SK-N-SH (cell line): ENCODE results near the gene HOMER2. TPM values are rescaled to one million over a fixed set of nuclear protein-coding genes. Genes with fewer than 3 reads are reported as not detected.

Experiments used
- CTCF ChIA-PET: fragments of 300-600, 350-600 bp; formaldehyde crosslinking; extraction: SDS; loops from one replicate; lab custom pipeline; 2021; lab: Yijun Ruan, JAX
- POLR2A ChIA-PET: fragments of 350-600 bp; sonication (Branson Sonifier 250); formaldehyde crosslinking; extraction: SDS; loops from one replicate; lab custom pipeline; 2020; ENCODE audit warnings: antibody characterized with exemption, inconsistent platforms; lab: Yijun Ruan, JAX
- DNase-seq: peaks from one replicate; pipeline ENCODE4 v3.0.0; 2012
- H2AFZ ChIP-seq: fragments of 200-600 bp; sonication (generic); 2 replicates; pipeline ENCODE4 v1.8.1; 2016; ENCODE audit warnings: antibody characterized with exemption, mild to moderate bottlenecking, low read depth
- H3F3A ChIP-seq: fragments of 200-600 bp; sonication (generic); replicated peaks from 2 replicates; pipeline ENCODE3; 2016; ENCODE audit warnings: antibody characterized with exemption, mild to moderate bottlenecking; ENCODE audit not compliant: insufficient read depth
- H3K27ac ChIP-seq, 2 experiments: fragments of 200-500 bp in 1 of 2; fragments of 200-600 bp in 1 of 2; sonication (Bioruptor generic) in 1 of 2; sonication (generic), shearing (Covaris generic) in 1 of 2; 2 replicates each; pipeline versions ENCODE4 v1.5.1 to v1.6.1; 2014 to 2016; ENCODE audit warnings: low read depth in 2 of 2, inconsistent platforms in 1 of 2, low read length in 1 of 2, mild to moderate bottlenecking in 1 of 2, mixed read lengths in 1 of 2
- H3K27me3 ChIP-seq: fragments of 200-600 bp; sonication (generic), shearing (Covaris generic); 2 replicates; pipeline ENCODE4 v1.6.1; 2016; ENCODE audit warnings: mixed run types; ENCODE audit not compliant: insufficient read depth
- H3K36me3 ChIP-seq, 2 experiments: fragments of 200-500 bp in 1 of 2; fragments of 200-600 bp in 1 of 2; sonication (Bioruptor generic) in 1 of 2; sonication (generic) in 1 of 2; replicated peaks in 1 of 2; 2 replicates each; pipeline versions ENCODE3 to v1.5.1; 2014 to 2016; ENCODE audit warnings: low read length in 1 of 2, mild to moderate bottlenecking in 1 of 2; ENCODE audit not compliant: insufficient read depth in 2 of 2, control insufficient read depth in 1 of 2
- H3K4me1 ChIP-seq, 2 experiments: fragments of 200-500 bp in 1 of 2; fragments of 200-600 bp in 1 of 2; sonication (Bioruptor generic) in 1 of 2; sonication (generic), shearing (Covaris generic) in 1 of 2; 2 replicates each; pipeline versions ENCODE4 v1.5.1 to v1.6.1; 2014 to 2016; ENCODE audit warnings: low read depth in 1 of 2, low read length in 1 of 2, mixed run types in 1 of 2; ENCODE audit not compliant: insufficient read depth in 2 of 2, control insufficient read depth in 1 of 2
- H3K4me2 ChIP-seq: fragments of 200-600 bp; sonication (generic), shearing (Covaris generic); 2 replicates; pipeline ENCODE4 v1.6.1; 2017; ENCODE audit warnings: mixed run types
- H3K4me3 ChIP-seq, 2 experiments: fragments of 200-500 bp in 1 of 2; fragments of 200-600 bp in 1 of 2; sonication (Bioruptor generic) in 1 of 2; sonication (generic), shearing (Covaris generic) in 1 of 2; 2 replicates each; pipeline versions ENCODE4 v1.5.1 to v1.8.1; 2014 to 2016; ENCODE audit warnings: low read depth in 2 of 2, inconsistent platforms in 1 of 2, low read length in 1 of 2, mild to moderate bottlenecking in 1 of 2, mixed read lengths in 1 of 2, moderate library complexity in 1 of 2
- H3K79me2 ChIP-seq: fragments of 200-600 bp; sonication (generic); 2 replicates; pipeline ENCODE4 v1.8.1; 2017; ENCODE audit warnings: mild to moderate bottlenecking; ENCODE audit not compliant: insufficient read depth
- H3K9ac ChIP-seq: fragments of 200-600 bp; sonication (generic); 2 replicates; pipeline ENCODE4 v1.6.1; 2017; ENCODE audit warnings: mixed run types
- H3K9me2 ChIP-seq: fragments of 200-600 bp; sonication (generic); 2 replicates; pipeline ENCODE4 v1.6.1; 2017; ENCODE audit warnings: mixed run types
- H3K9me3 ChIP-seq: fragments of 200-600 bp; sonication (generic); 2 replicates; pipeline ENCODE4 v1.6.1; 2017; ENCODE audit warnings: mixed run types, mild to moderate bottlenecking, moderate library complexity
- H4K20me1 ChIP-seq: fragments of 200-600 bp; sonication (generic); 2 replicates; pipeline ENCODE4 v1.6.1; 2017; ENCODE audit warnings: mild to moderate bottlenecking, mixed run types; ENCODE audit not compliant: insufficient read depth
- CHD2 ChIP-seq: fragments of 150-350 bp; IDR thresholded peaks from 2 replicates; pipeline ENCODE4 v1.6.1; 2018; ENCODE audit warnings: low read length; ENCODE audit not compliant: partially characterized antibody
- CTCF ChIP-seq: fragments of 200-600 bp; sonication (generic); IDR thresholded peaks from 2 replicates; pipeline ENCODE4 v1.6.1; 2017; ENCODE audit warnings: antibody characterized with exemption, mild to moderate bottlenecking, moderate library complexity
- EP300 ChIP-seq, 2 experiments: IDR thresholded peaks; 2 replicates each; pipeline versions ENCODE4 v1.4.0 to v1.6.1; 2012; ENCODE audit warnings: borderline replicate concordance in 1 of 2, low read depth in 1 of 2, low read length in 1 of 2
- FOXJ3 ChIP-seq: sonication (generic); formaldehyde crosslinking; IDR thresholded peaks from 2 replicates; pipeline ENCODE4 v1.5.1; 2020; ENCODE audit warnings: mild to moderate bottlenecking, missing genetic modification reagents
- GATA2 ChIP-seq: sonication (generic); formaldehyde crosslinking; IDR thresholded peaks from 2 replicates; pipeline ENCODE4 v1.5.0; 2020; ENCODE audit warnings: mild to moderate bottlenecking, missing genetic modification reagents
- MAX ChIP-seq: IDR thresholded peaks from 2 replicates; pipeline ENCODE4 v1.4.0; 2012; ENCODE audit warnings: low read depth
- MEF2A ChIP-seq: IDR thresholded peaks from 2 replicates; pipeline ENCODE4 v1.4.0; 2012; ENCODE audit warnings: low read depth, borderline replicate concordance
- NFIC ChIP-seq: IDR thresholded peaks from 2 replicates; pipeline ENCODE4 v1.4.0; 2012; ENCODE audit warnings: borderline replicate concordance
- NRF1 ChIP-seq: IDR thresholded peaks from 2 replicates; pipeline ENCODE4 v1.6.1; 2012; ENCODE audit warnings: low read depth, mild to moderate bottlenecking, low read length
- RAD21 ChIP-seq: IDR thresholded peaks from 2 replicates; pipeline ENCODE4 v1.6.1; 2012; ENCODE audit warnings: mild to moderate bottlenecking, low read length
- RCOR1 ChIP-seq: fragments of 150-350 bp; IDR thresholded peaks from 2 replicates; pipeline ENCODE4 v1.6.1; 2017; ENCODE audit warnings: antibody characterized with exemption, low read length
- RXRA ChIP-seq: IDR thresholded peaks from 2 replicates; pipeline ENCODE4 v1.4.0; 2012; ENCODE audit warnings: low read depth, mild to moderate bottlenecking, borderline replicate concordance
- SMC3 ChIP-seq: IDR thresholded peaks from 2 replicates; pipeline ENCODE4 v1.6.1; 2012; ENCODE audit warnings: low read depth, low read length, improper control_type of control experiment
- USF2 ChIP-seq: fragments of 150-350 bp; IDR thresholded peaks from 2 replicates; pipeline ENCODE4 v1.6.1; 2017; ENCODE audit warnings: antibody characterized with exemption, low read length, low read depth, borderline replicate concordance
- YY1 ChIP-seq: IDR thresholded peaks from 2 replicates; pipeline ENCODE4 v1.4.0; 2012; ENCODE audit warnings: low read depth, mild to moderate bottlenecking
- WGBS: methylation state at CpG from one replicate; pipeline ENCODE4 v1.1.6; 2017; ENCODE audit warnings: low lambda C conversion rate; 5-methylcytosine and 5-hydroxymethylcytosine counted together
- polyA plus RNA-seq, 3 experiments: library from polyadenylated mRNA; depleted of rRNA; stranded (reverse); fragments of >200 nt; gene quantifications; 2 replicates each; pipeline ENCODE4 v1.2.3, GENCODE V29; 2012
- TF ChIP-seq, protein P1 (sequence below): IDR thresholded peaks from 2 replicates; pipeline ENCODE4; 2012

HOMER2 gene
- polyA plus RNA-seq, 1 of the 3 experiments (the other 2 are of a cell fraction), result 7.3 TPM

DNA sequence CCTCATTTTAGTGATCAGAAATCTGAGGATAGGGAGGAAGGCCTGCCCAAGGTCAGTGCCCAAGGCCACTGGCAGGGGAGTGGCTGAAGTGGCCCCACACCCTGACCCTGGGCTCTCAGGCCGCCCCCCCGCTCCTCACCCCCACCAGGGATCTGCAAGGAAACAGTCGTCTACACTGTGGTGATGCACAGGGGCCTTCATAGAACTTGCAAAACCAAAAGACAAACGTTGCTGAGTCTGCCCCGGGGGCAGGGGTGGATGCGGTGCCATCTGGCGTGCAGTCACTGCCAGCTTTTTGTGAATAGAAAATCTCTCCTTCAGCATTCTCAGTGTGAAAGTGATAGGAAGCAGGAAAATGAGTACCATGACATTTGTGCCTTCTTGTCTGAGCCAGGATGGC is 101.8 kb downstream of the HOMER2 start:
- Histone ChIP-seq H2AFZ (no peak overlapping the region), H4K20me1 (no peaks in the 10 kb centered on the region), H3K27ac (peak overlapping the region in 1 of 2 experiments; percentile 90; a peak in 2 of 4 replicates), H3K36me3 (no peaks in the 10 kb centered on the region), H3K9ac (no peak overlapping the region), H3K27me3 (no peaks in the 10 kb centered on the region), H3K9me2 (no peaks in the 10 kb centered on the region), H3K4me3 (no peak overlapping the region), H3F3A (peaks cover 8% of the 10 kb centered on the region), H3K4me2 (no peak overlapping the region), H3K79me2 (no peaks in the 10 kb centered on the region), H3K4me1 (peaks cover 4 to 22% of the 10 kb centered on the region in 2 experiments; a peak in 3 of 4 replicates), H3K9me3 (no peaks in the 10 kb centered on the region)
- 48% methylated on average over 5 of the region's 7 CpGs for WGBS
- CTCF ChIA-PET, result interaction anchor here (0.7 to 6.3 kb wide), 12 partner anchors 10 to 397 kb away, joined by 3 to 64 read pairs (median 8); partner anchors contain the start of genes C15orf40 and RAMAC
- peak; percentile 36; the same call in 1 of the 2 replicates for TF ChIP-seq RAD21
- TF ChIP-seq RCOR1, result peak; percentile 31; the same call in 1 of the 2 replicates
- TF ChIP-seq MEF2A, result no peak
- no peak for TF ChIP-seq NRF1
- POLR2A ChIA-PET, result interaction anchor here (0.6 kb wide), 1 partner anchor 72 kb away, joined by 5 read pairs; no protein-coding TSS in a partner anchor
- DNase-seq, result peak; percentile 82

DNA sequence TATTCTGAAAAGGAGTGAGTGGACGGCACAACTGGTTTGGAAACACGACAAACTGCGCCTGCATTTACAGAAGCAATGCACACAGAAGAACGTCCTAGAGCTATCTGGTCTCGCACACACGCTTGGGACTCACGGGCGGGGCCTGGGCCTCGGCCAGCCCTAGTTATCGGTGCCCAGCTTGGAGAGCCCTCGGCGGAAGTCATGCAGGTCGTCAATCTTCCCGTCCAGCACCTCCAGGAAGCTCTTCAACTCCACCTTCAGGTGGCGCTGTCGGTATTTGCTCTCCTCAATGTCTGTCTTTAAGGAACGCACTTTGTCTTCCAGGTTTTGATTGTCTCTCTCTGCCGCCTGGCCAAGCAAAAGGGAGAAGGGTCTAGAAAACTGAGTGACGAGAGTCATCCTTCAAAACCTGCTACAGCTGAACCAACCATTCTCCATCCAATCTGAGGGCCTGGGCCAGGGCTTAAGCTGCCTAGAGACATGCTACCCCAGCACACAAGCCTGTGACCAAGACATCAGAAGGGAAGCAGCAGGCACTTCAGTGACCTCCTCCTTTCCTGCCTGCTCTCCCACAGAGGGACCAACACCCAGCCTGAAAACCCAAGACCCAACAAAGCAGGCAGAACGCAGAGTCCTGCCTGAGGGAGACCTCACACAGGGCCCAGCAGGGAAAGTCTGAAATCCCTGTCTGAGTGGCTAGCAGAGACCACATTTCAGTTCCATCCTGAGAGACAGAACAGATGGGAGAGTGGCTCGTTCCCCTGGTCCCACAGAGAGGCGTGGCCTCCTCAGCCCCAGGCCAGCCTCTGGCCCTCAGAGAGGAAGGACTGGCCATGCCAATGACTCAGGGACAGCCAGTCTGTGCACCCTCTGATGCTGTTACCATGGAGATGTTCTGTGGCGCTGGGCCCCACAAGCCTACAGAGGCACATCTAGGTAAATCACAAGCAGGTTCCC is 102.7 kb downstream of the HOMER2 start:
- H3K79me2 ChIP-seq, result no peaks in the 10 kb centered on the region
- H3K4me3 ChIP-seq, result no peak overlapping the region; a peak in 1 of 4 replicates
- peaks cover 8% of the 10 kb centered on the region for H3F3A ChIP-seq
- peaks cover 4 to 22% of the 10 kb centered on the region in 2 experiments; a peak in 3 of 4 replicates for H3K4me1 ChIP-seq
- no peaks in the 10 kb centered on the region for H4K20me1 ChIP-seq
- no peak for TF ChIP-seq USF2
- peak; percentile 53 for TF ChIP-seq CTCF
- TF ChIP-seq MAX, result no peak
- no peak for TF ChIP-seq YY1
- no peak for TF ChIP-seq CHD2
- TF ChIP-seq, protein P1, sequence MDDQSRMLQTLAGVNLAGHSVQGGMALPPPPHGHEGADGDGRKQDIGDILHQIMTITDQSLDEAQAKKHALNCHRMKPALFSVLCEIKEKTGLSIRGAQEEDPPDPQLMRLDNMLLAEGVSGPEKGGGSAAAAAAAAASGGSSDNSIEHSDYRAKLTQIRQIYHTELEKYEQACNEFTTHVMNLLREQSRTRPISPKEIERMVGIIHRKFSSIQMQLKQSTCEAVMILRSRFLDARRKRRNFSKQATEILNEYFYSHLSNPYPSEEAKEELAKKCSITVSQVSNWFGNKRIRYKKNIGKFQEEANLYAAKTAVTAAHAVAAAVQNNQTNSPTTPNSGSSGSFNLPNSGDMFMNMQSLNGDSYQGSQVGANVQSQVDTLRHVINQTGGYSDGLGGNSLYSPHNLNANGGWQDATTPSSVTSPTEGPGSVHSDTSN, result peak; percentile 43; the same call in 1 of the 2 replicates
- TF ChIP-seq RXRA, result no peak
- no peak for TF ChIP-seq GATA2 (CRISPR knock-in tag)
- peak; percentile 58 for TF ChIP-seq SMC3
- TF ChIP-seq FOXJ3, result no peak
- TF ChIP-seq EP300 (IDR thresholded peaks at IDR 0.05; ENCODE audit: borderline replicate concordance in 1 of 2, low read depth in 1 of 2, low read length in 1 of 2), result no peak; a peak in 1 of 4 replicates
- TF ChIP-seq RAD21, result peak; percentile 72
- TF ChIP-seq NFIC, result no peak
- ChIA-PET CTCF (interaction anchor here (0.6 to 6.3 kb wide), 25 partner anchors 8 to 594 kb away, joined by 3 to 64 read pairs (median 4); partner anchors contain the start of genes C15orf40 and RAMAC), POLR2A (interaction anchor here (0.6 to 1.2 kb wide), 3 partner anchors 73 to 309 kb away, joined by 3 to 5 read pairs (median 3); partner anchors contain the start of gene RPS17)
- no peak overlapping the region for H3K9ac ChIP-seq
- no peaks in the 10 kb centered on the region for H3K27me3 ChIP-seq
- H3K4me2 ChIP-seq, result no peak overlapping the region
- no peaks in the 10 kb centered on the region for H3K9me2 ChIP-seq
- H3K27ac ChIP-seq, result peak overlapping the region in 1 of 2 experiments; percentile 90; a peak in 2 of 4 replicates
- no peaks in the 10 kb centered on the region for H3K9me3 ChIP-seq
- H3K36me3 ChIP-seq, result no peaks in the 10 kb centered on the region
- no peak overlapping the region; the same call in 1 of the 2 replicates for H2AFZ ChIP-seq
- 81% methylated on average over 21 of the region's 23 CpGs for WGBS
- peak; percentile 89 for DNase-seq
